K562 (cell line): Measurements from ENCODE around the gene CYLD. TPM values are rescaled to one million over a fixed set of nuclear protein-coding genes. Genes with fewer than 3 reads are reported as not detected.
A peak's percentile ranks its signal among the peaks of the same experiment; 100 is the strongest.

Experiments used
- ATAC-seq: fragments of 200-7000 bp; cut with Tn5 transposase; 3 replicates; pipeline ENCODE4 v1.9.1; 2020; ENCODE audit warnings: moderate library complexity
- BruUV-seq: library from RNA; stranded (reverse); fragments of 400-500 nt; replicated peaks from 2 replicates; lab custom pipeline; 2021; lab: Mats Ljungman, UMichigan
- CTCF ChIA-PET: fragments of 300-600 bp; formaldehyde crosslinking; extraction: SDS; loops from one replicate; lab custom pipeline; 2021; ENCODE audit warnings: low intra/inter-chr PET ratio; lab: Yijun Ruan, JAX
- POLR2A ChIA-PET: fragments of 300-600, 350-650 bp; sonication (Branson Sonifier 250); formaldehyde crosslinking; extraction: SDS; loops from one replicate; lab custom pipeline; 2021; ENCODE audit warnings: antibody characterized with exemption, inconsistent platforms; lab: Yijun Ruan, JAX
- DNase-seq, 4 experiments: peaks; one replicate each; pipeline versions ENCODE4 v3.0.0 to v3.0.0-alpha.2; 2011 to 2018; ENCODE audit warnings: low spot score in 3 of 4, mixed read lengths in 3 of 4; ENCODE audit errors: extremely low read depth in 1 of 4
- FAIRE-seq: peaks from 2 replicates; lab custom pipeline; 2011; peaks lifted over from hg19 to GRCh38; lab: Jason Lieb, UNC
- H2AFZ ChIP-seq: 2 replicates; pipeline ENCODE4 v1.6.0; 2011; ENCODE audit warnings: low read depth, low read length, control low read depth, inconsistent platforms
- H3K27ac ChIP-seq: fragments of 200-600 bp; 3 replicates; pipeline ENCODE4 v1.8.0; 2011; ENCODE audit warnings: low read depth, mild to moderate bottlenecking, control low read depth, inconsistent platforms, low read length, moderate library complexity, mixed read lengths; ENCODE audit errors: extremely low read depth
- H3K27me3 ChIP-seq, 2 experiments: fragments of 300-600 bp in 1 of 2; 2 replicates in 1 of 2; 3 replicates in 1 of 2; pipeline versions ENCODE4 v1.6.0 to v1.8.0; 2011; ENCODE audit warnings: inconsistent platforms in 2 of 2, low read length in 2 of 2, mild to moderate bottlenecking in 1 of 2, mixed read lengths in 1 of 2, moderate library complexity in 1 of 2; ENCODE audit not compliant: control insufficient read depth in 2 of 2, insufficient read depth in 2 of 2
- H3K36me3 ChIP-seq: fragments of 300-600 bp; 3 replicates; pipeline ENCODE4 v1.8.0; 2011; ENCODE audit warnings: mild to moderate bottlenecking, low read length, inconsistent platforms; ENCODE audit not compliant: control insufficient read depth, insufficient read depth
- H3K4me1 ChIP-seq, 2 experiments: fragments of 200-600 bp in 1 of 2; replicated peaks in 1 of 2; 2 replicates in 1 of 2; 3 replicates in 1 of 2; pipeline versions ENCODE4 v1.5.1 to v1.8.0; 2011; ENCODE audit warnings: inconsistent platforms in 2 of 2, low read length in 2 of 2, mild to moderate bottlenecking in 1 of 2, mixed read lengths in 1 of 2, moderate library complexity in 1 of 2; ENCODE audit not compliant: control insufficient read depth in 2 of 2, insufficient read depth in 2 of 2
- H3K4me2 ChIP-seq: 2 replicates; pipeline ENCODE4 v1.6.1; 2011; ENCODE audit warnings: low read length, control low read depth, inconsistent platforms, mixed read lengths; ENCODE audit not compliant: insufficient read depth
- H3K4me3 ChIP-seq: fragments of 200-600 bp; sonication (generic), shearing (Covaris generic); 2 replicates; pipeline ENCODE4 v1.5.1; 2016; ENCODE audit warnings: control low read depth, inconsistent platforms
- H3K79me2 ChIP-seq: fragments of 200-600 bp; 3 replicates; pipeline ENCODE4 v1.8.0; 2011; ENCODE audit warnings: low read length, inconsistent platforms; ENCODE audit not compliant: control insufficient read depth, insufficient read depth
- H3K9ac ChIP-seq, 2 experiments: 2 replicates each; pipeline versions ENCODE4 v1.6.0 to v1.6.1; 2011; ENCODE audit warnings: low read depth in 2 of 2, low read length in 2 of 2, control low read depth in 1 of 2, inconsistent platforms in 1 of 2, mild to moderate bottlenecking in 1 of 2, mixed read lengths in 1 of 2; ENCODE audit not compliant: insufficient read depth in 1 of 2
- H3K9me1 ChIP-seq: one replicate; pipeline ENCODE4 v1.6.0; 2011; ENCODE audit warnings: inconsistent platforms, mild to moderate bottlenecking, low read length, moderate library complexity; ENCODE audit not compliant: control insufficient read depth, insufficient read depth
- H3K9me3 ChIP-seq: replicated peaks from 2 replicates; pipeline ENCODE4 v1.5.1; 2011; ENCODE audit warnings: low read depth, low read length, inconsistent platforms; ENCODE audit not compliant: control insufficient read depth, insufficient read depth
- H4K20me1 ChIP-seq: replicated peaks from 2 replicates; pipeline ENCODE4 v1.6.1; 2011; ENCODE audit warnings: low read length, inconsistent platforms, mixed read lengths; ENCODE audit not compliant: control insufficient read depth, insufficient read depth
- ARID1B ChIP-seq: fragments of 450-650 bp; IDR thresholded peaks from 2 replicates; pipeline ENCODE4 v1.6.1; 2016; ENCODE audit warnings: antibody characterized with exemption, mild to moderate bottlenecking, inconsistent platforms
- BCL6 ChIP-seq: fragments of 250-450 bp; sonication (Bioruptor Pico); IDR thresholded peaks from 2 replicates; pipeline ENCODE4 v1.4.0; 2020
- CBX1 ChIP-seq: sonication (generic); IDR thresholded peaks from 2 replicates; pipeline ENCODE4 v1.6.1; 2016; ENCODE audit warnings: antibody characterized with exemption, low read depth, mild to moderate bottlenecking
- FIP1L1 ChIP-seq: fragments of 200-400 bp; formaldehyde crosslinking; IDR thresholded peaks from 2 replicates; pipeline ENCODE4 v1.6.1; 2018; ENCODE audit warnings: mild to moderate bottlenecking, low read depth, low read length; ENCODE audit not compliant: poor library complexity, severe bottlenecking
- HCFC1 ChIP-seq: IDR thresholded peaks from 2 replicates; pipeline ENCODE4 v1.6.1; 2012; ENCODE audit warnings: low read depth, low read length, improper control_type of control experiment
- HOXB6 ChIP-seq: fragments of 250-450 bp; sonication (Bioruptor Pico); IDR thresholded peaks from 2 replicates; pipeline ENCODE4 v1.5.1; 2022; ENCODE audit warnings: mild to moderate bottlenecking, borderline replicate concordance
- NFIC ChIP-seq: fragments of 450-650 bp; IDR thresholded peaks from 2 replicates; pipeline ENCODE4 v1.6.1; 2017; ENCODE audit warnings: mild to moderate bottlenecking, inconsistent platforms
- NR4A1 ChIP-seq, 2 experiments: fragments of 250-450 bp in 1 of 2; fragments of 450-650 bp in 1 of 2; sonication (Bioruptor Pico) in 1 of 2; IDR thresholded peaks; 2 replicates each; pipeline versions ENCODE4 v1.4.0 to v1.6.1; 2016 to 2020; ENCODE audit warnings: mild to moderate bottlenecking in 2 of 2, missing compliant biosample characterization in 1 of 2, missing genetic modification characterization in 1 of 2, moderate library complexity in 1 of 2
- RHOXF2B ChIP-seq: fragments of 250-450 bp; sonication (Bioruptor Pico); conservative IDR thresholded peaks from 2 replicates; pipeline ENCODE4 v1.5.1; 2021
- SMARCE1 ChIP-seq: fragments of 450-650 bp; IDR thresholded peaks from 2 replicates; pipeline ENCODE4 v1.7.1; 2016; ENCODE audit warnings: mild to moderate bottlenecking
- ZNF121 ChIP-seq: sonication (generic); formaldehyde crosslinking; conservative IDR thresholded peaks from 2 replicates; pipeline ENCODE4 v1.8.0; 2022; ENCODE audit warnings: missing genetic modification reagents
- ZNF263 ChIP-seq: sonication (generic); formaldehyde crosslinking; IDR thresholded peaks from 2 replicates; pipeline ENCODE4 v1.8.0; 2022; ENCODE audit warnings: mild to moderate bottlenecking, missing genetic modification reagents, borderline replicate concordance
- WGBS: fragments of 100-300 bp; shearing (Covaris generic); methylation state at CpG from one replicate; pipeline ENCODE4 v1.1.6; 2016; ENCODE audit warnings: low coverage, mixed read lengths; ENCODE audit not compliant: insufficient coverage; ENCODE audit errors: missing lambda C conversion rate; 5-methylcytosine and 5-hydroxymethylcytosine counted together
- in situ Hi-C: fragments of 300-500 bp; cut with MboI; formaldehyde crosslinking; loops from 4 replicates; pipeline ENCODE4 v1.15.0; 2018; ENCODE audit warnings: inconsistent platforms, mixed read lengths
- intact Hi-C: fragments of 100-400 bp; cut with micrococcal nuclease; formaldehyde crosslinking; loops from 2 replicates; pipeline ENCODE4 v1.14.2; 2022
- polyA plus RNA-seq, 8 experiments: library from polyadenylated mRNA; depleted of rRNA in 4 of 8; stranded (reverse) in 5 of 8; unstranded in 3 of 8; fragments of >200 nt; fragmentation: Nextera tagmentation in 2 of 8; fragmentation: Illumina TruSeq in 1 of 8; extraction: Ambion mirVana in 2 of 8; extraction: Trizol in 1 of 8; gene quantifications; 2 replicates each; pipeline versions ENCODE4 v1.2.1 to v1.2.3, GENCODE V29; 2011 to 2014; ENCODE audit warnings: inconsistent platforms in 1 of 8, missing spikeins in 1 of 8
- total RNA-seq, 7 experiments: library from RNA; depleted of rRNA in 6 of 7; stranded (reverse); fragments of >200 nt in 6 of 7; fragmentation: Illumina TruSeq in 2 of 7; extraction: Trizol in 2 of 7; gene quantifications; 2 replicates each; pipeline versions ENCODE4 v1.2.1 to v1.2.3, GENCODE V29; 2011 to 2021; ENCODE audit warnings: low replicate concordance in 1 of 7
- TF ChIP-seq, protein P1 (sequence below): sonication (generic); formaldehyde crosslinking; IDR thresholded peaks from 2 replicates; pipeline ENCODE4 v1.5.0; 2020; ENCODE audit warnings: missing genetic modification reagents
- TF ChIP-seq, protein P2 (sequence below): fragments of 250-450 bp; sonication (Bioruptor Pico); IDR thresholded peaks from 2 replicates; pipeline ENCODE4 v1.8.0; 2021; ENCODE audit warnings: mild to moderate bottlenecking, moderate library complexity
- TF ChIP-seq, protein P3 (sequence below): IDR thresholded peaks from 3 replicates; pipeline ENCODE4 v1.6.1; 2011; ENCODE audit warnings: borderline replicate concordance, mild to moderate bottlenecking, moderate library complexity; ENCODE audit not compliant: insufficient read length; ENCODE audit errors: extremely low read depth

Gene CYLD
- total and polyA plus RNA-seq, 9 of the 15 experiments (the other 6 are each of a cell fraction or from before 2014, with no cell fraction given), result 3.4 to 7.4 (median 5.3) TPM

DNA sequence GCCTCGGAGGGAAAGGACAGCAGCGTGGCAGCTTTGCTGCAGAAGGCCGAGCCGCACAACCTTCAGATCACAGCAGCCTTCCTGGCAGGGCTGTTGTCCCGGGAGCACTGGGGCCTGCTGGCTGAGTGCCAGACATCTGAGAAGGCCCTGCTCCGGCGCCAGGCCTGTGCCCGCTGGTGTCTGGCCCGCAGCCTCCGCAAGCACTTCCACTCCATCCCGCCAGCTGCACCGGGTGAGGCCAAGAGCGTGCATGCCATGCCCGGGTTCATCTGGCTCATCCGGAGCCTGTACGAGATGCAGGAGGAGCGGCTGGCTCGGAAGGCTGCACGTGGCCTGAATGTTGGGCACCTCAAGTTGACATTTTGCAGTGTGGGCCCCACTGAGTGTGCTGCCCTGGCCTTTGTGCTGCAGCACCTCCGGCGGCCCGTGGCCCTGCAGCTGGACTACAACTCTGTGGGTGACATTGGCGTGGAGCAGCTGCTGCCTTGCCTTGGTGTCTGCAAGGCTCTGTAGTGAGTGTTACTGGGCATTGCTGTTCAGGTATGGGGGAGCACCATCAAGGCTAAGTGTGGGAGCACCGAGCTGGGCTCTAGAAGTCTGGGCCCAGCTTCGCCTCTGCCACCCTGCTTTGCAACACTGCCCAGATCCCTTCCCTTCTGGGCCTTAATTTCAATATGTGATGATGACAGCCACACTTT is 29.9 kb upstream of the CYLD start:
- H4K20me1 ChIP-seq, result no peaks in the 10 kb centered on the region
- CTCF ChIA-PET, result no interaction called here
- H3K36me3 ChIP-seq, result no peaks in the 10 kb centered on the region
- BruUV-seq, result no TSS peak
- no peaks in the 10 kb centered on the region for H3K9me1 ChIP-seq
- H2AFZ ChIP-seq, result no peak overlapping the region
- no peak overlapping the region for H3K27ac ChIP-seq
- DNase-seq (no peak), ATAC-seq (no peak), FAIRE-seq (no peak)
- POLR2A ChIA-PET, result no interaction called here
- 7% methylated on average over 22 of the region's 25 CpGs for WGBS
- H3K4me1 ChIP-seq, result peaks cover 0 to 13% of the 10 kb centered on the region in 2 experiments; a peak in 3 of 5 replicates
- intact Hi-C loops, result no loop called here
- H3K4me3 ChIP-seq, result no peak overlapping the region
- H3K9ac ChIP-seq, result no peak overlapping the region
- H3K9me3 ChIP-seq, result no peaks in the 10 kb centered on the region
- in situ Hi-C loops, result no loop called here
- H3K27me3 ChIP-seq, result peaks cover 12 to 55% of the 10 kb centered on the region in 2 experiments; a peak in 4 of 5 replicates
- no peak overlapping the region for H3K4me2 ChIP-seq
- H3K79me2 ChIP-seq, result no peaks in the 10 kb centered on the region
- TF ChIP-seq ARID1B, result no peak
- TF ChIP-seq NR4A1 (CRISPR knock-in tag; IDR thresholded peaks at IDR 0.05), result no peak
- no peak for TF ChIP-seq NR4A1 (tag; IDR thresholded peaks at IDR 0.05)
- no peak for TF ChIP-seq HOXB6 (CRISPR knock-in tag)
- TF ChIP-seq BCL6, result no peak
- TF ChIP-seq ZNF121 (CRISPR knock-in tag), result no peak
- TF ChIP-seq, protein P1, sequence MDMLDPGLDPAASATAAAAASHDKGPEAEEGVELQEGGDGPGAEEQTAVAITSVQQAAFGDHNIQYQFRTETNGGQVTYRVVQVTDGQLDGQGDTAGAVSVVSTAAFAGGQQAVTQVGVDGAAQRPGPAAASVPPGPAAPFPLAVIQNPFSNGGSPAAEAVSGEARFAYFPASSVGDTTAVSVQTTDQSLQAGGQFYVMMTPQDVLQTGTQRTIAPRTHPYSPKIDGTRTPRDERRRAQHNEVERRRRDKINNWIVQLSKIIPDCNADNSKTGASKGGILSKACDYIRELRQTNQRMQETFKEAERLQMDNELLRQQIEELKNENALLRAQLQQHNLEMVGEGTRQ (CRISPR knock-in tag), result no peak
- no peak for TF ChIP-seq SMARCE1
- TF ChIP-seq HCFC1, result no peak
- TF ChIP-seq RHOXF2B, result no peak
- peak; percentile 72; the same call in 1 of the 2 replicates for TF ChIP-seq ZNF263 (CRISPR knock-in tag)
- TF ChIP-seq NFIC, result peak; percentile 59; the same call in 1 of the 2 replicates
- no peak for TF ChIP-seq CBX1
- TF ChIP-seq, protein P2, sequence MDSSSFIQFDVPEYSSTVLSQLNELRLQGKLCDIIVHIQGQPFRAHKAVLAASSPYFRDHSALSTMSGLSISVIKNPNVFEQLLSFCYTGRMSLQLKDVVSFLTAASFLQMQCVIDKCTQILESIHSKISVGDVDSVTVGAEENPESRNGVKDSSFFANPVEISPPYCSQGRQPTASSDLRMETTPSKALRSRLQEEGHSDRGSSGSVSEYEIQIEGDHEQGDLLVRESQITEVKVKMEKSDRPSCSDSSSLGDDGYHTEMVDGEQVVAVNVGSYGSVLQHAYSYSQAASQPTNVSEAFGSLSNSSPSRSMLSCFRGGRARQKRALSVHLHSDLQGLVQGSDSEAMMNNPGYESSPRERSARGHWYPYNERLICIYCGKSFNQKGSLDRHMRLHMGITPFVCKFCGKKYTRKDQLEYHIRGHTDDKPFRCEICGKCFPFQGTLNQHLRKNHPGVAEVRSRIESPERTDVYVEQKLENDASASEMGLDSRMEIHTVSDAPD (CRISPR knock-in tag), result no peak
- TF ChIP-seq FIP1L1, result no peak
- TF ChIP-seq, protein P3, sequence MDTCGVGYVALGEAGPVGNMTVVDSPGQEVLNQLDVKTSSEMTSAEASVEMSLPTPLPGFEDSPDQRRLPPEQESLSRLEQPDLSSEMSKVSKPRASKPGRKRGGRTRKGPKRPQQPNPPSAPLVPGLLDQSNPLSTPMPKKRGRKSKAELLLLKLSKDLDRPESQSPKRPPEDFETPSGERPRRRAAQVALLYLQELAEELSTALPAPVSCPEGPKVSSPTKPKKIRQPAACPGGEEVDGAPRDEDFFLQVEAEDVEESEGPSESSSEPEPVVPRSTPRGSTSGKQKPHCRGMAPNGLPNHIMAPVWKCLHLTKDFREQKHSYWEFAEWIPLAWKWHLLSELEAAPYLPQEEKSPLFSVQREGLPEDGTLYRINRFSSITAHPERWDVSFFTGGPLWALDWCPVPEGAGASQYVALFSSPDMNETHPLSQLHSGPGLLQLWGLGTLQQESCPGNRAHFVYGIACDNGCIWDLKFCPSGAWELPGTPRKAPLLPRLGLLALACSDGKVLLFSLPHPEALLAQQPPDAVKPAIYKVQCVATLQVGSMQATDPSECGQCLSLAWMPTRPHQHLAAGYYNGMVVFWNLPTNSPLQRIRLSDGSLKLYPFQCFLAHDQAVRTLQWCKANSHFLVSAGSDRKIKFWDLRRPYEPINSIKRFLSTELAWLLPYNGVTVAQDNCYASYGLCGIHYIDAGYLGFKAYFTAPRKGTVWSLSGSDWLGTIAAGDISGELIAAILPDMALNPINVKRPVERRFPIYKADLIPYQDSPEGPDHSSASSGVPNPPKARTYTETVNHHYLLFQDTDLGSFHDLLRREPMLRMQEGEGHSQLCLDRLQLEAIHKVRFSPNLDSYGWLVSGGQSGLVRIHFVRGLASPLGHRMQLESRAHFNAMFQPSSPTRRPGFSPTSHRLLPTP, result no peak
